IMR-90 (cell line): ENCODE measurements around the gene RPL4. TPM values are rescaled to one million over a fixed set of nuclear protein-coding genes. Genes with fewer than 3 reads are reported as not detected.

ENCODE experiments used
- ATAC-seq: fragments of 200-7000 bp; cut with Tn5 transposase; 2 replicates; pipeline ENCODE4 v1.9.1; 2020; ENCODE audit warnings: low read depth, mild to moderate bottlenecking, moderate library complexity
- BruUV-seq: library from RNA; stranded (reverse); fragments of 400-500 nt; replicated peaks from 2 replicates; lab custom pipeline; 2021; lab: Mats Ljungman, UMichigan
- CTCF ChIA-PET: fragments of 300-600 bp; formaldehyde crosslinking; extraction: SDS; loops from one replicate; lab custom pipeline; 2021; ENCODE audit warnings: antibody characterized with exemption; lab: Yijun Ruan, JAX
- POLR2A ChIA-PET: fragments of 300-600 bp; sonication (Branson Sonifier 250); formaldehyde crosslinking; loops from one replicate; lab custom pipeline; 2022; ENCODE audit warnings: antibody characterized with exemption; ENCODE audit not compliant: unreplicated experiment; lab: Charles Lee
- DNase-seq: peaks from one replicate; pipeline ENCODE4 v3.0.0; 2013
- H2AFZ ChIP-seq: replicated peaks from 2 replicates; pipeline ENCODE3; 2013; ENCODE audit warnings: low read length, mild to moderate bottlenecking; ENCODE audit not compliant: poor library complexity
- H2AK5ac ChIP-seq: 2 replicates; pipeline ENCODE4 v1.6.1; 2013; ENCODE audit warnings: low read depth, low read length, inconsistent platforms
- H2AK9ac ChIP-seq: replicated peaks from 2 replicates; pipeline ENCODE3; 2013; ENCODE audit warnings: mild to moderate bottlenecking, low read depth, low read length, moderate library complexity; ENCODE audit not compliant: poor library complexity
- H2BK120ac ChIP-seq: 2 replicates; pipeline ENCODE4 v1.6.1; 2013; ENCODE audit warnings: low read depth, low read length, inconsistent platforms
- H2BK15ac ChIP-seq: 3 replicates; pipeline ENCODE4 v1.6.1; 2013; ENCODE audit warnings: low read depth, low read length, inconsistent platforms
- H2BK20ac ChIP-seq: 2 replicates; pipeline ENCODE4 v1.6.1; 2013; ENCODE audit warnings: low read depth, mild to moderate bottlenecking, inconsistent platforms, low read length, moderate library complexity
- H2BK5ac ChIP-seq: 2 replicates; pipeline ENCODE4 v1.6.1; 2013; ENCODE audit warnings: mild to moderate bottlenecking, low read depth, low read length, inconsistent platforms; ENCODE audit not compliant: poor library complexity, severe bottlenecking
- H3K14ac ChIP-seq: replicated peaks from 2 replicates; pipeline ENCODE4 v1.6.1; 2013; ENCODE audit warnings: low read depth, low read length, inconsistent platforms
- H3K18ac ChIP-seq: 2 replicates; pipeline ENCODE4 v1.6.1; 2013; ENCODE audit warnings: low read depth, low read length, control low read depth
- H3K23ac ChIP-seq: 2 replicates; pipeline ENCODE4 v1.6.1; 2013; ENCODE audit warnings: low read depth, low read length, inconsistent platforms
- H3K27ac ChIP-seq: 2 replicates; pipeline ENCODE4 v1.5.1; 2013; ENCODE audit warnings: mild to moderate bottlenecking, control low read depth, low read length; ENCODE audit not compliant: insufficient read depth
- H3K27me3 ChIP-seq: 2 replicates; pipeline ENCODE4 v1.6.1; 2013; ENCODE audit warnings: low read length; ENCODE audit not compliant: control insufficient read depth, insufficient read depth
- H3K36me3 ChIP-seq: 2 replicates; pipeline ENCODE4 v1.6.1; 2013; ENCODE audit warnings: low read length, mixed read lengths; ENCODE audit not compliant: control insufficient read depth, insufficient read depth
- H3K4ac ChIP-seq: 2 replicates; pipeline ENCODE4 v1.6.1; 2013; ENCODE audit warnings: low read depth, low read length, inconsistent platforms
- H3K4me1 ChIP-seq: 2 replicates; pipeline ENCODE4 v1.6.1; 2013; ENCODE audit warnings: low read length, mixed read lengths; ENCODE audit not compliant: control insufficient read depth, insufficient read depth
- H3K4me2 ChIP-seq: 2 replicates; pipeline ENCODE4 v1.6.1; 2013; ENCODE audit warnings: low read depth, mild to moderate bottlenecking, control low read depth, low read length, moderate library complexity
- H3K4me3 ChIP-seq: 2 replicates; pipeline ENCODE4 v1.5.1; 2013; ENCODE audit warnings: low read depth, mild to moderate bottlenecking, control low read depth, low read length, moderate library complexity; ENCODE audit not compliant: insufficient read depth
- H3K56ac ChIP-seq: 2 replicates; pipeline ENCODE4 v1.6.1; 2013; ENCODE audit warnings: low read length, inconsistent platforms; ENCODE audit not compliant: insufficient read depth; ENCODE audit errors: extremely low read depth
- H3K79me1 ChIP-seq, 2 experiments: 2 replicates each; pipeline ENCODE4 v1.6.1; 2013; ENCODE audit warnings: low read length in 2 of 2, inconsistent platforms in 1 of 2, low read depth in 1 of 2
- H3K9ac ChIP-seq: 2 replicates; pipeline ENCODE4 v1.6.1; 2013; ENCODE audit warnings: low read depth, low read length, control low read depth
- H3K9me1 ChIP-seq: 2 replicates; pipeline ENCODE4 v1.6.1; 2013; ENCODE audit warnings: low read length, inconsistent platforms; ENCODE audit not compliant: insufficient read depth
- H3K9me3 ChIP-seq: 2 replicates; pipeline ENCODE4 v1.6.1; 2013; ENCODE audit warnings: low read length; ENCODE audit not compliant: control insufficient read depth, insufficient read depth
- H4K20me1 ChIP-seq: 2 replicates; pipeline ENCODE4 v1.6.1; 2013; ENCODE audit warnings: low read length, inconsistent platforms; ENCODE audit not compliant: insufficient read depth
- H4K5ac ChIP-seq: 2 replicates; pipeline ENCODE4 v1.6.1; 2013; ENCODE audit warnings: mild to moderate bottlenecking, low read depth, low read length, control low read depth
- H4K8ac ChIP-seq, 2 experiments: 2 replicates each; pipeline ENCODE4 v1.6.1; 2013; ENCODE audit warnings: low read depth in 2 of 2, low read length in 2 of 2, control low read depth in 1 of 2, inconsistent platforms in 1 of 2
- H4K91ac ChIP-seq: 2 replicates; pipeline ENCODE4 v1.6.1; 2013; ENCODE audit warnings: low read depth, low read length, inconsistent platforms; ENCODE audit not compliant: insufficient read depth
- BHLHE40 ChIP-seq: fragments of 150-350 bp; IDR thresholded peaks from 2 replicates; pipeline ENCODE4 v1.6.1; 2016; ENCODE audit warnings: mild to moderate bottlenecking, low read depth, low read length
- CEBPB ChIP-seq: IDR thresholded peaks from 2 replicates; pipeline ENCODE4 v1.6.1; 2012; ENCODE audit warnings: low read depth, low read length, improper control_type of control experiment
- CHD1 ChIP-seq: IDR thresholded peaks from 2 replicates; pipeline ENCODE4 v1.6.1; 2012; ENCODE audit warnings: low read depth, low read length, improper control_type of control experiment
- ELK1 ChIP-seq: fragments of 150-350 bp; IDR thresholded peaks from 2 replicates; pipeline ENCODE4 v1.6.1; 2016; ENCODE audit warnings: low read depth, mild to moderate bottlenecking, low read length, moderate library complexity, borderline replicate concordance
- FOS ChIP-seq: fragments of 150-350 bp; IDR thresholded peaks from 2 replicates; pipeline ENCODE4 v1.6.1; 2016; ENCODE audit warnings: low read depth, low read length
- MAFK ChIP-seq: IDR thresholded peaks from 2 replicates; pipeline ENCODE4 v1.6.1; 2012; ENCODE audit warnings: low read depth, low read length, improper control_type of control experiment
- MXI1 ChIP-seq: IDR thresholded peaks from 2 replicates; pipeline ENCODE4 v1.6.1; 2012; ENCODE audit warnings: low read depth, mild to moderate bottlenecking, low read length, moderate library complexity, borderline replicate concordance
- NFE2L2 ChIP-seq: fragments of 150-350 bp; IDR thresholded peaks from 2 replicates; pipeline ENCODE4 v1.6.1; 2016; ENCODE audit warnings: low read depth, mild to moderate bottlenecking, low read length
- RFX5 ChIP-seq: IDR thresholded peaks from 2 replicates; pipeline ENCODE4 v1.8.0; 2012; ENCODE audit warnings: low read depth, mild to moderate bottlenecking, low read length, moderate library complexity
- USF2 ChIP-seq: fragments of 150-350 bp; IDR thresholded peaks from 2 replicates; pipeline ENCODE4 v1.6.1; 2017; ENCODE audit warnings: mild to moderate bottlenecking, antibody characterized with exemption, low read length, low read depth
- WGBS, 2 experiments: methylation state at CpG; one replicate each; pipeline versions ENCODE4 v1.1.5 to v1.1.7; 2013; ENCODE audit warnings: missing lambda C conversion rate in 2 of 2; ENCODE audit not compliant: insufficient read length in 1 of 2; ENCODE audit errors: extremely low coverage in 2 of 2; 5-methylcytosine and 5-hydroxymethylcytosine counted together
- dilution Hi-C: fragments of 300-500 bp; cut with HindIII; formaldehyde crosslinking; loops from one replicate; pipeline ENCODE4 v1.14.3; 2018; ENCODE audit warnings: low sequenced_read_pairs; ENCODE audit not compliant: unreplicated experiment
- in situ Hi-C: fragments of 300-500 bp; cut with MboI; formaldehyde crosslinking; loops from 3 replicates; pipeline ENCODE4 v1.14.3; 2019; ENCODE audit warnings: low sequenced_read_pairs, inconsistent platforms, mixed read lengths
- intact Hi-C: fragments of 100-400 bp; cut with micrococcal nuclease; formaldehyde crosslinking; loops from 2 replicates; pipeline ENCODE4 v1.10.0; 2022
- polyA plus RNA-seq, 3 experiments: library from polyadenylated mRNA; depleted of rRNA; stranded (reverse); fragments of >200 nt; gene quantifications; 2 replicates each; pipeline ENCODE4 v1.2.3, GENCODE V29; 2012; ENCODE audit warnings: low replicate concordance in 1 of 3
- total RNA-seq: library from RNA; depleted of rRNA; stranded (reverse); fragments of >200 nt; gene quantifications from 2 replicates; pipeline ENCODE4 v1.2.3, GENCODE V29; 2012

RPL4 gene
- total and polyA plus RNA-seq, 2 of the 4 experiments (the other 2 are of a cell fraction), result 4,083 to 13,244 TPM

- in situ Hi-C loops, result loop anchor here (25.0 kb wide), 1 partner anchor 575 kb away; no protein-coding TSS in a partner anchor
- Histone ChIP-seq H3K36me3 (peaks cover 55% of the 10 kb centered on the region), H3K4me2 (no peak overlapping the region), H2BK120ac (no peak overlapping the region), H3K23ac (no peak overlapping the region), H4K91ac (no peak overlapping the region), H2AFZ (no peak overlapping the region), H2AK9ac (no peak overlapping the region), H4K8ac (no peak overlapping the region), H2AK5ac (no peak overlapping the region), H3K4me3 (no peak overlapping the region), H2BK20ac (no peak overlapping the region), H3K4me1 (peaks cover 3% of the 10 kb centered on the region; the same call in 1 of the 2 replicates), H2BK5ac (no peak overlapping the region), H3K18ac (no peak overlapping the region), H3K9me1 (peaks cover 12% of the 10 kb centered on the region), H3K27me3 (no peaks in the 10 kb centered on the region), H2BK15ac (no peak overlapping the region), H3K4ac (no peak overlapping the region), H3K27ac (no peak overlapping the region), H3K14ac (no peak overlapping the region), H3K56ac (no peak overlapping the region), H4K20me1 (peaks cover 10% of the 10 kb centered on the region), H3K9ac (no peak overlapping the region), H3K9me3 (no peaks in the 10 kb centered on the region), H3K79me1 (peaks cover 27 to 29% of the 10 kb centered on the region in 2 experiments), H4K5ac (no peak overlapping the region)
- CTCF ChIA-PET, result no interaction called here
- DNase-seq (no peak), ATAC-seq (no peak)
- 100% methylated on average over 1 of the region's 3 CpGs; no CpG with 5 or more reads in 1 of the 2 experiments for WGBS, 2 experiments
- POLR2A ChIA-PET, result no interaction called here
- BruUV-seq, result no TSS peak
- dilution Hi-C loops, result no loop called here
- intact Hi-C loops, result no loop called here
- TF ChIP-seq MXI1, result no peak
- TF ChIP-seq BHLHE40, result no peak
- TF ChIP-seq ELK1, result no peak
- no peak for TF ChIP-seq USF2
- TF ChIP-seq CHD1, result no peak
- no peak for TF ChIP-seq FOS
- no peak for TF ChIP-seq RFX5
- no peak for TF ChIP-seq MAFK
- TF ChIP-seq CEBPB, result no peak
- no peak for TF ChIP-seq NFE2L2
These were observed 17.8 kb downstream of the RPL4 start for GRCh38 chr15:66486887-66487286.
